ENCODE data around the gene ZDHHC21. TPM values are rescaled to one million over a fixed set of nuclear protein-coding genes. Genes with fewer than 3 reads are reported as not detected.

ZDHHC21 gene
- total RNA-seq, 4 donors from 2014 or later: 17.5 to 34.6 (median 18.9) TPM

DNA sequence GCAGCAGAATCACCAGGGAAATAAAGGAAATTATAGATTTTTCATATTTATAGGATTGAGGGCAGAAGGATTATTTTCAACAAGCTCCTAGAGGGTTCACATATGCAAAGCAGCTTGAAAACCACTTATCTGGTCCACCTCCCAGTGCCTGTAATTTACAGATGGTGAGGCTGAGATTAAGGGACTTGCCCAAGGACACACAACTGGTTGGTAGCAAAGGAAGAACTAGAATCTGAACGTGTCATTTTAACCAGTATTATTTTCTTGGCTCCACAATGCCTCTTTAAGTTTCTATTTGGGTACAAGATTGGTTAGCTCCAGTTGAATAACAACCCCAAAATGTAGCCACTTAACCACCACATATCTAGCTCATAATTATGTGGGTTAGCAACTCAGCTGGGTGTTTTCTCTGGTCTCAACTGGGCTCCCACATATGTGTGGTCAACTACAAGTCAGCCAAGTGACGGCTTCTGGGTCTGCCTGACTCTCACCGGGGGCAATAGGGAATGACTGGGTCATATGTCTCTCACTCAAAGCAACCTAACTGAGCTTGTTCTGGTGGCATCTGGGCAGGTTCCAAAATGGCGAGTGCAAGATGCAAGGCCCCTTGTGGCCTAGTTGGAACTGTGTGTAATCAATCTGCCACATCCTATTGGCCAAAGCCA lies 127.7 kb downstream of the ZDHHC21 start:
- Histone ChIP-seq H3K4me1 (no peaks in the 10 kb centered on the region), H3K27me3 (no peaks in the 10 kb centered on the region), H3K27ac (no peak overlapping the region), H3K9me3 (no peaks in the 10 kb centered on the region), H3K36me3 (no peaks in the 10 kb centered on the region), H3K4me3 (replicated peaks in 1 of 3) (no peak overlapping the region)
- DNase-seq: no peak
- TF ChIP-seq POLR2A (IDR thresholded peaks at IDR 0.05): no peak
- TF ChIP-seq, protein P1, sequence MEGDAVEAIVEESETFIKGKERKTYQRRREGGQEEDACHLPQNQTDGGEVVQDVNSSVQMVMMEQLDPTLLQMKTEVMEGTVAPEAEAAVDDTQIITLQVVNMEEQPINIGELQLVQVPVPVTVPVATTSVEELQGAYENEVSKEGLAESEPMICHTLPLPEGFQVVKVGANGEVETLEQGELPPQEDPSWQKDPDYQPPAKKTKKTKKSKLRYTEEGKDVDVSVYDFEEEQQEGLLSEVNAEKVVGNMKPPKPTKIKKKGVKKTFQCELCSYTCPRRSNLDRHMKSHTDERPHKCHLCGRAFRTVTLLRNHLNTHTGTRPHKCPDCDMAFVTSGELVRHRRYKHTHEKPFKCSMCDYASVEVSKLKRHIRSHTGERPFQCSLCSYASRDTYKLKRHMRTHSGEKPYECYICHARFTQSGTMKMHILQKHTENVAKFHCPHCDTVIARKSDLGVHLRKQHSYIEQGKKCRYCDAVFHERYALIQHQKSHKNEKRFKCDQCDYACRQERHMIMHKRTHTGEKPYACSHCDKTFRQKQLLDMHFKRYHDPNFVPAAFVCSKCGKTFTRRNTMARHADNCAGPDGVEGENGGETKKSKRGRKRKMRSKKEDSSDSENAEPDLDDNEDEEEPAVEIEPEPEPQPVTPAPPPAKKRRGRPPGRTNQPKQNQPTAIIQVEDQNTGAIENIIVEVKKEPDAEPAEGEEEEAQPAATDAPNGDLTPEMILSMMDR (IDR thresholded peaks at IDR 0.05): no peak
- WGBS, 2 donors: 72 to 74% methylated on average over 4 of the region's 4 CpGs
- intact Hi-C loops (cut with DNase I): no loop called here

DNA sequence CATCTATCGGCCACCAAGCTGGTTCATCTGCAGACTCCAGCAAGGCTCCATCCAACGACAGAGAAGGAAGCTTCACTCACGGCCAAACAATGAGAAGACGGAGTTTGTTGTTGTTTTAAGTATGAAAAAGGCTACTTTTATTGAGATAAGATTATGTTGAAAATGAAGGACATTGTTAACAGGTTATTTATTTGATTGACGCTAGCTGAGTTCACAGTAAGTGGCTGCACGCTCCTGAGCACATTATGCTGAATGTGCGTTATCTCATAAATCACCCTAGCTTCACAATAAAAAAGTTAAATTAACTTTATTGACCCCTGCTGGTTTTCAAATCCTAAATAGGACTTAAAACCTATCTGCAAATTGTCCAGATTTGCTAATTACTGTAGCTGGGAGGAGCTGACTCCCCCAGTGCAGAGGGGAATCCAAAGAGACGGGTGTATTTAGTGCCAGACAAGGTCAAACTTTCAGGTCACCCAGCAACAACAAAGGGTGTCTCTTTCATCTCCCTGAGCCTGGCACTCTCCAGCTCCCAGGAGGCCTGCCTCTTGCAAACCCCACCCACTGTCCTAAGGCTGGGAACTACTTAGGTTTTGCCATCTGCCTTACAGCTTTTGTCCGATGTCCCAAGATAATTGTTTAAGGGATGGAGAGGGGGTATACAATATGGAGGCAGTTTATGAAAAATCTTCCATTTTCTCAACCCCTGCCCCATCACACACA lies 129.2 kb downstream of the ZDHHC21 start:
- H3K27me3 ChIP-seq: no peaks in the 10 kb centered on the region
- no peaks in the 10 kb centered on the region for H3K4me1 ChIP-seq
- intact Hi-C loops (cut with DNase I): no loop called here
- WGBS, 2 donors: 84 to 85% methylated on average over 9 of the region's 9 CpGs
- H3K27ac ChIP-seq: no peak overlapping the region
- no peak for TF ChIP-seq POLR2A (IDR thresholded peaks at IDR 0.05)
- TF ChIP-seq, protein P1 (IDR thresholded peaks at IDR 0.05): no peak
- H3K9me3 ChIP-seq: no peaks in the 10 kb centered on the region
- no peak overlapping the region for H3K4me3 ChIP-seq (replicated peaks in 1 of 3)
- H3K36me3 ChIP-seq: no peaks in the 10 kb centered on the region
- DNase-seq: no peak

DNA sequence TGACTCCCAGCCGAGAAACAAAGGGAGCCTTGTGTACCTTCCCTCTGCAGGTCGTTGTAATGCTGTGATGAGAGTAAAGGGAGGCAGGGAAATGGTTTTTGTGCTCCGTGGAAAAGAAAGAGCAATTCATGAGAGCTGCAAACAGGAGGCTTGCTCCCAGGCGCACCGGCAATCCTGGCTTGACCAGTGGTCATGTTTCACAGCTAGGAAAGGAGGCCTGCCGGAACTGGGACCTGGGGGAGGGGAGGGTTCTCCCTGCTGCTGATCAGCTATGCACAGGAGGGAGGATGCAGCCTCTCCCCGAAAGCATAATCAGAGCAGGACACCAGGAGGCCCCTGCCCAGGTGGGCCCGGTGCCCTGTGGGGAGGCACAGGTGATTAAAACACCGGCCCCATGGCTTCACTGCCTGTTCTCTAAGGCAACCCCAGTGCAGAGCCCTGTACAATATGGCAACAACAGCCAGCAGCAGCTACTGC lies 131.3 kb downstream of the ZDHHC21 start:
- no peak for DNase-seq
- intact Hi-C loops (cut with DNase I): no loop called here

More for the DNA sequence above, 131.3 kb downstream of the ZDHHC21 start:
- TF ChIP-seq, protein P1 (IDR thresholded peaks at IDR 0.05): no peak
- no peak for TF ChIP-seq POLR2A (IDR thresholded peaks at IDR 0.05)
- no peaks in the 10 kb centered on the region for H3K9me3 ChIP-seq
- H3K27me3 ChIP-seq: no peaks in the 10 kb centered on the region
- H3K4me1 ChIP-seq: no peaks in the 10 kb centered on the region
- H3K36me3 ChIP-seq: no peaks in the 10 kb centered on the region
- 47 to 55% methylated on average over 8 to 9 of the region's 9 CpGs for WGBS, 2 donors
- no peak overlapping the region for H3K4me3 ChIP-seq (replicated peaks in 1 of 3)
- H3K27ac ChIP-seq: no peak overlapping the region

Other genes with a start within 250 kb of the ZDHHC21 start
- gene CER1, start 29.3 kb upstream of the ZDHHC21 start, total RNA-seq: not detected
- 1 to 10 TPM in 3 of 4 donors, under 1 TPM in 1; 0.68 to 3.4 (median 1.7) TPM for gene FREM1, start 217.0 kb upstream of the ZDHHC21 start, total RNA-seq

Measured in thyroid gland (tissue), 4 donors.